Neural progenitor cell (in vitro differentiated cells): ENCODE data around the gene DCUN1D4.

Experiments used
- CTCF ChIP-seq: fragments of 200-600 bp; sonication (generic); IDR thresholded peaks from 2 replicates; pipeline ENCODE4 v1.5.1; 2017; ENCODE audit warnings: antibody characterized with exemption, mild to moderate bottlenecking
- EZH2 ChIP-seq: fragments of 200-600 bp; sonication (generic); IDR thresholded peaks from 2 replicates; pipeline ENCODE4 v1.6.1; 2017; ENCODE audit warnings: antibody characterized with exemption, mild to moderate bottlenecking, moderate library complexity

GRCh38 chr4:51849430-51849829, 6.5 kb downstream of the DCUN1D4 start:
- TF ChIP-seq EZH2, result no peak
- no peak for TF ChIP-seq CTCF
